PC-3 (cell line): ENCODE results near the gene OMG. TPM values are rescaled to one million over a fixed set of nuclear protein-coding genes. Genes with fewer than 3 reads are reported as not detected.

Experiments used
- ATAC-seq: fragments of 200-7000 bp; cut with Tn5 transposase; 2 replicates; pipeline ENCODE4 v1.9.1; 2020; ENCODE audit warnings: mild to moderate bottlenecking, moderate library complexity
- BruUV-seq: library from RNA; stranded (reverse); fragments of 400-500 nt; replicated peaks from 2 replicates; lab custom pipeline; 2021; lab: Mats Ljungman, UMichigan
- CTCF ChIA-PET: fragments of 300-600 bp; sonication (Branson Sonifier 250); formaldehyde crosslinking; loops from one replicate; lab custom pipeline; 2022; ENCODE audit warnings: antibody characterized with exemption; lab: Charles Lee
- POLR2A ChIA-PET: fragments of 300-600 bp; sonication (Branson Sonifier 250); formaldehyde crosslinking; loops from one replicate; lab custom pipeline; 2022; ENCODE audit warnings: antibody characterized with exemption; ENCODE audit not compliant: unreplicated experiment; lab: Charles Lee
- DNase-seq: peaks from one replicate; pipeline ENCODE4 v3.0.0-alpha.2; 2015
- H2AFZ ChIP-seq: fragments of 300-600 bp; sonication (generic); 2 replicates; pipeline ENCODE4 v1.6.0; 2016; ENCODE audit warnings: antibody characterized with exemption, low read length
- H3F3A ChIP-seq: fragments of 300-600 bp; sonication (generic); one replicate; pipeline ENCODE4 v1.6.0; 2017; ENCODE audit warnings: antibody characterized with exemption, low read length, control low read depth, mild to moderate bottlenecking; ENCODE audit not compliant: unreplicated experiment
- H3K27ac ChIP-seq: fragments of 300-600 bp; sonication (generic); 2 replicates; pipeline ENCODE4 v1.5.1; 2016; ENCODE audit warnings: mild to moderate bottlenecking, low read length
- H3K27me3 ChIP-seq: fragments of 300-600 bp; sonication (generic); 2 replicates; pipeline ENCODE4 v1.6.1; 2016; ENCODE audit warnings: low read length, mixed read lengths
- H3K36me3 ChIP-seq: fragments of 300-600 bp; sonication (generic); 2 replicates; pipeline ENCODE4 v1.6.1; 2016; ENCODE audit warnings: low read depth, mixed run types, low read length, mixed read lengths
- H3K4me1 ChIP-seq: fragments of 300-600 bp; sonication (generic); 2 replicates; pipeline ENCODE4 v1.5.1; 2016; ENCODE audit warnings: low read length; ENCODE audit not compliant: insufficient read depth
- H3K4me2 ChIP-seq: fragments of 300-600 bp; sonication (generic); 2 replicates; pipeline ENCODE4 v1.6.0; 2016; ENCODE audit warnings: low read length
- H3K4me3 ChIP-seq: fragments of 300-600 bp; sonication (generic); 2 replicates; pipeline ENCODE4 v1.5.1; 2016; ENCODE audit warnings: mild to moderate bottlenecking, low read length, mixed read lengths
- H3K79me2 ChIP-seq: fragments of 300-600 bp; sonication (generic); 2 replicates; pipeline ENCODE4 v1.6.1; 2017; ENCODE audit warnings: low read length, mixed read lengths
- H3K9ac ChIP-seq: fragments of 300-600 bp; sonication (generic); 2 replicates; pipeline ENCODE4 v1.6.0; 2016; ENCODE audit warnings: mild to moderate bottlenecking, low read length
- H3K9me2 ChIP-seq: fragments of 300-600 bp; sonication (generic); replicated peaks from 2 replicates; pipeline ENCODE4 v1.6.1; 2016; ENCODE audit warnings: mixed run types, low read length, mixed read lengths
- H3K9me3 ChIP-seq: fragments of 300-600 bp; sonication (generic); 2 replicates; pipeline ENCODE4 v1.6.1; 2016; ENCODE audit warnings: low read length, mixed read lengths
- H4K20me1 ChIP-seq: fragments of 300-600 bp; sonication (generic); 2 replicates; pipeline ENCODE4 v1.6.1; 2016; ENCODE audit warnings: low read length, mixed read lengths
- EZH2 ChIP-seq: fragments of 300-600 bp; sonication (generic); IDR thresholded peaks from one replicate; pipeline ENCODE4 v1.6.1; 2017; ENCODE audit warnings: antibody characterized with exemption, mild to moderate bottlenecking, low read length; ENCODE audit not compliant: unreplicated experiment
- EZH2phosphoT487 ChIP-seq: fragments of 300-600 bp; sonication (generic); IDR thresholded peaks from 2 replicates; pipeline ENCODE4 v1.6.1; 2018; ENCODE audit warnings: mild to moderate bottlenecking, antibody characterized with exemption, low read length, borderline replicate concordance
- intact Hi-C: fragments of 100-400 bp; cut with micrococcal nuclease; formaldehyde crosslinking; loops from 2 replicates; pipeline ENCODE4 v1.9.0; 2023
- total RNA-seq: library from RNA; depleted of rRNA; stranded (reverse); fragments of >200 nt; gene quantifications from 2 replicates; pipeline ENCODE4 v1.2.3, GENCODE V29; 2014
- TF ChIP-seq, protein P1 (sequence below): fragments of 300-600 bp; sonication (generic); conservative IDR thresholded peaks from 2 replicates; pipeline ENCODE4 v1.5.1; 2017; ENCODE audit warnings: antibody characterized with exemption, low read depth, mild to moderate bottlenecking, low read length

Gene OMG
- total RNA-seq, 1 experiment from 2014 or later: not detected

DNA sequence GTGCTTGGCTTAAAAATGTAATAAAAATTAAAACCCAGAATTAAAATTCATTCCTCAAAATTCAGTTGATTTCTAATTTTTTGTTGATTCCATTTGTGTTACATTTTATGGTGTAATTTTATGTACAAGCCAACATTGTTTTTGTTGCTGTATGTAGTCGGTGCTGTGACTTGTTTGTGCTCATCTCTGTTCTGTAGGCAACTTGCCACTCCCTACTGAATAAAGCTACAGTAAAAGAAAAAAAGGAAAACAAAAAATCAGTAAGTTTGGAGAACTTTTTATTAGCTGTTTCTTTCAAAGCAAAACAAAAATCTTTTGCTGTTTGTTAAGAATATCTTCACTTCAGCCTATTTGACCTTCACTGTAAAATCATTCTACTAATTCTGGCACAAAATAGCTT, 44.3 kb downstream of the OMG start:
- Histone ChIP-seq H3K4me1 (peaks cover 41% of the 10 kb centered on the region), H3F3A (peaks cover 4% of the 10 kb centered on the region), H3K27ac (no peak overlapping the region), H3K79me2 (no peaks in the 10 kb centered on the region), H3K36me3 (no peaks in the 10 kb centered on the region), H3K4me3 (no peak overlapping the region), H3K27me3 (no peaks in the 10 kb centered on the region), H4K20me1 (no peaks in the 10 kb centered on the region), H3K4me2 (no peak overlapping the region), H3K9me3 (no peaks in the 10 kb centered on the region), H3K9me2 (no peaks in the 10 kb centered on the region), H3K9ac (no peak overlapping the region), H2AFZ (no peak overlapping the region)
- CTCF ChIA-PET: no interaction called here
- TF ChIP-seq EZH2phosphoT487 (no peak), EZH2 (no peak)
- TF ChIP-seq, protein P1, sequence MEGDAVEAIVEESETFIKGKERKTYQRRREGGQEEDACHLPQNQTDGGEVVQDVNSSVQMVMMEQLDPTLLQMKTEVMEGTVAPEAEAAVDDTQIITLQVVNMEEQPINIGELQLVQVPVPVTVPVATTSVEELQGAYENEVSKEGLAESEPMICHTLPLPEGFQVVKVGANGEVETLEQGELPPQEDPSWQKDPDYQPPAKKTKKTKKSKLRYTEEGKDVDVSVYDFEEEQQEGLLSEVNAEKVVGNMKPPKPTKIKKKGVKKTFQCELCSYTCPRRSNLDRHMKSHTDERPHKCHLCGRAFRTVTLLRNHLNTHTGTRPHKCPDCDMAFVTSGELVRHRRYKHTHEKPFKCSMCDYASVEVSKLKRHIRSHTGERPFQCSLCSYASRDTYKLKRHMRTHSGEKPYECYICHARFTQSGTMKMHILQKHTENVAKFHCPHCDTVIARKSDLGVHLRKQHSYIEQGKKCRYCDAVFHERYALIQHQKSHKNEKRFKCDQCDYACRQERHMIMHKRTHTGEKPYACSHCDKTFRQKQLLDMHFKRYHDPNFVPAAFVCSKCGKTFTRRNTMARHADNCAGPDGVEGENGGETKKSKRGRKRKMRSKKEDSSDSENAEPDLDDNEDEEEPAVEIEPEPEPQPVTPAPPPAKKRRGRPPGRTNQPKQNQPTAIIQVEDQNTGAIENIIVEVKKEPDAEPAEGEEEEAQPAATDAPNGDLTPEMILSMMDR: no peak
- ATAC-seq (no peak), DNase-seq (no peak)
- intact Hi-C loops: loop anchor here (10.0 kb wide), 1 partner anchor 52 kb away; no protein-coding TSS in a partner anchor
- BruUV-seq: no TSS peak
- POLR2A ChIA-PET: interaction anchor here (0.5 kb wide), 1 partner anchor 125 kb away, joined by 5 read pairs; no protein-coding TSS in a partner anchor

DNA sequence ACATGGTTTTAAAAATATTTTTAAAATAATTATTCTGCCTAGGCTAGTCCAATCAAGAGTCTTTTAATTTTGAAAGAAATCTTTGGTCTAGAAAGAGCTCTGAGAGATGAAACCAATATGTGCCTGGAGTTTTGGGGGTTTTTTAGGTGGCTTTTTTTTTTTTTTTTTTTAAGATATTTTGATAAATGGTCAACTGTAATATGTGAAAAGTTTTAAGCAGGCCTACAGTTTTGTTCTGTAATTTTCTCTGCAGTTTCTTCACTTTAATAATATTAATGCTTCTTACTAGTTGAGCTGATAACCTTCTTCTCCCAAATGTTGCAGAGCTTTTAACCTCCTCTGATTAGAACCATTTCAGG, 45.1 kb downstream of the OMG start:
- POLR2A ChIA-PET: no interaction called here
- no peaks in the 10 kb centered on the region for H4K20me1 ChIP-seq
- H3K4me3 ChIP-seq: no peak overlapping the region
- no peak overlapping the region for H3K4me2 ChIP-seq
- no peaks in the 10 kb centered on the region for H3K36me3 ChIP-seq
- intact Hi-C loops: loop anchor here (10.0 kb wide), 1 partner anchor 53 kb away; no protein-coding TSS in a partner anchor
- peaks cover 41% of the 10 kb centered on the region for H3K4me1 ChIP-seq
- DNase-seq: no peak
- H3K27ac ChIP-seq: no peak overlapping the region
- CTCF ChIA-PET: no interaction called here
- no peak overlapping the region for H2AFZ ChIP-seq
- no peaks in the 10 kb centered on the region for H3K9me3 ChIP-seq
- TF ChIP-seq EZH2phosphoT487: no peak
- TF ChIP-seq, protein P1: no peak
- no peak for TF ChIP-seq EZH2
- no peaks in the 10 kb centered on the region for H3K79me2 ChIP-seq
- peaks cover 4% of the 10 kb centered on the region for H3F3A ChIP-seq
- H3K9ac ChIP-seq: no peak overlapping the region
- H3K9me2 ChIP-seq: no peaks in the 10 kb centered on the region
- BruUV-seq: no TSS peak
- H3K27me3 ChIP-seq: no peaks in the 10 kb centered on the region
- no peak for ATAC-seq

DNA sequence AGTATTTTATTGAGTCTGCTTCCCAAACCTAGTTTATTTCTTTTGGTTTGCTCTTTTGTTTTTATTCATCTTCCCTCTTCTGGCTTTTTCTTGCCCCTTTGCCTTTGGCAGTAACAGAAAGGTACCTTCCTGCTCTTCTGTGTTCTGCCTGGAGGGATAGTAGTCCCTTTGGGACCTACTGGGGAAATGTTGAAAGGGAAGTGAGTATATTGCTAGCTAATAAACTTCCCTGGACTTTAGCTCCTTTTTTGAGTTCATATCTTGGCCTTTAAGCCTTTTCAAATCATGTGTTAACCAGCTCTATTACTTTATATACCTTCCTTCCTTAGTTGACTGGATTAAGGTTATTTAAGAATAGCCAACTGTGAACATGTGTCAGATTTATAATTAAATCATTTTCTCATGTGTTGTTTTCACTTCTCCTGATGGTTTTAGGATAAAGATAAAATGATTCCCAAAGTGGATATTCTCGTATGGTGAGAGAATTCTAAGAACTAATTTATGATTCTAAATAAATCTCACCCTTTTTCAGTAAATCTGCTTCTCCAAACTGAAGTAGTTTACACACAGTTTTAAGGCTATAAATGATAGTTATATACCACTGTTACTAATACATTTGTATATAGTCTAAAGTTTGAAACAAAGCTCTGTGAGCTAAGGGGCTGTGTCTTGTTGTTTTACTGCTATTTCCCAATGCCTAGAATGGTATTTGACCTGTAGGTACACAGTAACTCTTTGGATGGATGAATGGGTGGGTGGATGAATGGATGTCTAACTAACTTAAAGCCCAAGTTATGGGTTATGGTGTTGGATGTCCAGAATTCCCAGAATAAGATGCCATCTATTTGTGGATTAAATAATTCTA, 45.7 kb downstream of the OMG start:
- H3K79me2 ChIP-seq: no peaks in the 10 kb centered on the region
- POLR2A ChIA-PET: no interaction called here
- H3K27ac ChIP-seq: no peak overlapping the region
- no peak overlapping the region for H3K9ac ChIP-seq
- DNase-seq (no peak), ATAC-seq (no peak)
- H3K4me2 ChIP-seq: no peak overlapping the region
- H3K4me3 ChIP-seq: no peak overlapping the region
- H3K36me3 ChIP-seq: no peaks in the 10 kb centered on the region
- H4K20me1 ChIP-seq: no peaks in the 10 kb centered on the region
- BruUV-seq: no TSS peak
- no peaks in the 10 kb centered on the region for H3K27me3 ChIP-seq
- TF ChIP-seq EZH2phosphoT487: no peak
- TF ChIP-seq, protein P1: no peak
- no peak for TF ChIP-seq EZH2
- H2AFZ ChIP-seq: no peak overlapping the region
- CTCF ChIA-PET: no interaction called here
- intact Hi-C loops: loop anchor here (10.0 kb wide), 1 partner anchor 53 kb away; no protein-coding TSS in a partner anchor
- no peaks in the 10 kb centered on the region for H3K9me3 ChIP-seq
- peaks cover 41% of the 10 kb centered on the region for H3K4me1 ChIP-seq
- no peaks in the 10 kb centered on the region for H3K9me2 ChIP-seq
- peaks cover 4% of the 10 kb centered on the region for H3F3A ChIP-seq
